ENCODE measurements around the gene FBN2.

- TF ChIP-seq POLR2A (IDR thresholded peaks at IDR 0.05) (no peak), CTCF (IDR thresholded peaks at IDR 0.05) (no peak)
Measured at GRCh38 chr5:128228008-128228407, 310.0 kb downstream of the FBN2 start.

Measured in lower leg skin (tissue), 3 donors.